Stimulated activated naive B cell treated with anti-CD40 and anti-IgM and Interleukin-4, amounts not matched to agents 10 μg/mL and 1 μg/mL and 100 μg/mL, for 72 hours (primary cell): Measurements from ENCODE around the gene SLC24A3.

Experiments
- ATAC-seq, 2 donors: fragments of 150-1000 bp; cut with Tn5 transposase; replicated peaks; 2 replicates each; pipeline ENCODE4 v1.10.0; 2021; ENCODE audit warnings: moderate library complexity in 1 of 2
- DNase-seq: peaks from one replicate; pipeline ENCODE4 v3.0.0; 2021
- H3K27ac Mint-ChIP-seq: one replicate; pipeline ENCODE4 v1.8.0; 2022; ENCODE audit warnings: mild to moderate bottlenecking, mixed read lengths
- H3K27me3 Mint-ChIP-seq, 2 donors: one replicate each; pipeline ENCODE4 v1.8.0; 2022; ENCODE audit warnings: mixed read lengths in 2 of 2
- H3K36me3 Mint-ChIP-seq, 2 donors: one replicate each; pipeline ENCODE4 v1.8.0; 2022; ENCODE audit warnings: mixed read lengths in 2 of 2, mild to moderate bottlenecking in 1 of 2
- H3K4me1 Mint-ChIP-seq, 2 donors: one replicate each; pipeline ENCODE4 v1.8.0; 2022; ENCODE audit warnings: mixed read lengths in 2 of 2, mild to moderate bottlenecking in 1 of 2
- H3K4me3 Mint-ChIP-seq, 2 donors: one replicate each; pipeline ENCODE4 v1.8.0; 2022; ENCODE audit warnings: mild to moderate bottlenecking in 2 of 2, mixed read lengths in 2 of 2, moderate library complexity in 1 of 2
- H3K9me3 Mint-ChIP-seq, 2 donors: one replicate each; pipeline ENCODE4 v1.8.0; 2022; ENCODE audit warnings: mixed read lengths in 2 of 2, mild to moderate bottlenecking in 1 of 2

The SLC24A3 gene

GRCh38 chr20:19397666-19398065 is 185.2 kb downstream of the SLC24A3 start:
- Mint-ChIP-seq H3K4me3 (no peak overlapping the region), H3K27me3 (peaks cover 3 to 7% of the 10 kb centered on the region in 2 donors), H3K36me3 (no peaks in the 10 kb centered on the region), H3K4me1 (no peaks in the 10 kb centered on the region), H3K27ac (no peak overlapping the region), H3K9me3 (peaks cover 8 to 16% of the 10 kb centered on the region in 2 donors)
- DNase-seq = no peak
- peak in 1 of 2 donors; percentile 43 for ATAC-seq

- DNase-seq = no peak
- no peak overlapping the region for H3K27ac Mint-ChIP-seq
- no peak overlapping the region for H3K4me3 Mint-ChIP-seq
- H3K9me3 Mint-ChIP-seq = peaks cover 8 to 16% of the 10 kb centered on the region in 2 donors
- ATAC-seq = no peak
- H3K36me3 Mint-ChIP-seq = no peaks in the 10 kb centered on the region
- peaks cover 0 to 7% of the 10 kb centered on the region in 2 donors for H3K27me3 Mint-ChIP-seq
- H3K4me1 Mint-ChIP-seq = no peaks in the 10 kb centered on the region
Observed at GRCh38 chr20:19401096-19401495, 188.7 kb downstream of the SLC24A3 start.

GRCh38 chr20:19403549-19403948 is 191.1 kb downstream of the SLC24A3 start:
- Mint-ChIP-seq H3K9me3 (peaks cover 4 to 16% of the 10 kb centered on the region in 2 donors), H3K27me3 (peaks cover 3 to 12% of the 10 kb centered on the region in 2 donors), H3K4me3 (no peak overlapping the region), H3K4me1 (no peaks in the 10 kb centered on the region), H3K36me3 (no peaks in the 10 kb centered on the region), H3K27ac (no peak overlapping the region)
- ATAC-seq (no peak), DNase-seq (no peak)

GRCh38 chr20:19404826-19405225 is 192.4 kb downstream of the SLC24A3 start:
- peaks cover 3 to 12% of the 10 kb centered on the region in 2 donors for H3K27me3 Mint-ChIP-seq
- ATAC-seq (no peak), DNase-seq (no peak)
- no peaks in the 10 kb centered on the region for H3K36me3 Mint-ChIP-seq
- H3K27ac Mint-ChIP-seq = no peak overlapping the region
- no peaks in the 10 kb centered on the region for H3K4me1 Mint-ChIP-seq
- peaks cover 2 to 7% of the 10 kb centered on the region in 2 donors for H3K9me3 Mint-ChIP-seq
- H3K4me3 Mint-ChIP-seq = no peak overlapping the region

- Mint-ChIP-seq H3K9me3 (peaks cover 0 to 2% of the 10 kb centered on the region in 2 donors), H3K4me1 (no peaks in the 10 kb centered on the region), H3K27me3 (peaks cover 3 to 17% of the 10 kb centered on the region in 2 donors), H3K36me3 (no peaks in the 10 kb centered on the region), H3K27ac (no peak overlapping the region), H3K4me3 (no peak overlapping the region)
- DNase-seq (no peak), ATAC-seq (no peak)
Observed at GRCh38 chr20:19405958-19406357, 193.5 kb downstream of the SLC24A3 start.

GRCh38 chr20:19406381-19406780 is 193.9 kb downstream of the SLC24A3 start:
- Mint-ChIP-seq H3K27ac (no peak overlapping the region), H3K4me1 (no peaks in the 10 kb centered on the region), H3K36me3 (no peaks in the 10 kb centered on the region), H3K27me3 (peaks cover 3 to 17% of the 10 kb centered on the region in 2 donors), H3K9me3 (peaks cover 0 to 2% of the 10 kb centered on the region in 2 donors), H3K4me3 (no peak overlapping the region)
- DNase-seq (no peak), ATAC-seq (no peak)

- peaks cover 5 to 13% of the 10 kb centered on the region in 2 donors for H3K27me3 Mint-ChIP-seq
- no peaks in the 10 kb centered on the region for H3K4me1 Mint-ChIP-seq
- no peaks in the 10 kb centered on the region for H3K36me3 Mint-ChIP-seq
- no peaks in the 10 kb centered on the region for H3K9me3 Mint-ChIP-seq
- DNase-seq (no peak), ATAC-seq (no peak)
- no peak overlapping the region for H3K4me3 Mint-ChIP-seq
- H3K27ac Mint-ChIP-seq = no peak overlapping the region
Observed at GRCh38 chr20:19407196-19407595, 194.8 kb downstream of the SLC24A3 start.

GRCh38 chr20:19407736-19408135 is 195.3 kb downstream of the SLC24A3 start:
- Mint-ChIP-seq H3K27ac (no peak overlapping the region), H3K9me3 (no peaks in the 10 kb centered on the region), H3K4me1 (no peaks in the 10 kb centered on the region), H3K36me3 (no peaks in the 10 kb centered on the region), H3K4me3 (no peak overlapping the region), H3K27me3 (peaks cover 7 to 17% of the 10 kb centered on the region in 2 donors)
- no peak for DNase-seq
- no peak for ATAC-seq

GRCh38 chr20:19408971-19409370 is 196.5 kb downstream of the SLC24A3 start:
- H3K4me3 Mint-ChIP-seq = no peak overlapping the region
- H3K4me1 Mint-ChIP-seq = no peaks in the 10 kb centered on the region
- H3K27me3 Mint-ChIP-seq = peaks cover 7 to 17% of the 10 kb centered on the region in 2 donors
- H3K9me3 Mint-ChIP-seq = no peaks in the 10 kb centered on the region
- DNase-seq (no peak), ATAC-seq (no peak)
- H3K36me3 Mint-ChIP-seq = no peaks in the 10 kb centered on the region
- no peak overlapping the region for H3K27ac Mint-ChIP-seq

GRCh38 chr20:19411811-19412210 is 199.4 kb downstream of the SLC24A3 start:
- Mint-ChIP-seq H3K27me3 (peaks cover 5 to 15% of the 10 kb centered on the region in 2 donors), H3K9me3 (peaks cover 0 to 1% of the 10 kb centered on the region in 2 donors), H3K36me3 (no peaks in the 10 kb centered on the region), H3K27ac (no peak overlapping the region), H3K4me3 (no peak overlapping the region), H3K4me1 (no peaks in the 10 kb centered on the region)
- DNase-seq (no peak), ATAC-seq (no peak)

GRCh38 chr20:19412254-19412653 is 199.8 kb downstream of the SLC24A3 start:
- H3K27ac Mint-ChIP-seq = no peak overlapping the region
- no peak overlapping the region for H3K4me3 Mint-ChIP-seq
- H3K4me1 Mint-ChIP-seq = no peaks in the 10 kb centered on the region
- H3K27me3 Mint-ChIP-seq = peaks cover 5 to 12% of the 10 kb centered on the region in 2 donors
- DNase-seq (no peak), ATAC-seq (no peak)
- H3K36me3 Mint-ChIP-seq = no peaks in the 10 kb centered on the region
- peaks cover 0 to 1% of the 10 kb centered on the region in 2 donors for H3K9me3 Mint-ChIP-seq

- Mint-ChIP-seq H3K27me3 (peaks cover 5 to 12% of the 10 kb centered on the region in 2 donors), H3K4me3 (no peak overlapping the region), H3K4me1 (no peaks in the 10 kb centered on the region), H3K9me3 (peaks cover 1 to 7% of the 10 kb centered on the region in 2 donors), H3K27ac (no peak overlapping the region), H3K36me3 (no peaks in the 10 kb centered on the region)
- DNase-seq (no peak), ATAC-seq (no peak)
Observed at GRCh38 chr20:19414600-19414999, 202.2 kb downstream of the SLC24A3 start.

GRCh38 chr20:19415786-19416185 is 203.3 kb downstream of the SLC24A3 start:
- no peaks in the 10 kb centered on the region for H3K36me3 Mint-ChIP-seq

GRCh38 chr20:19416627-19417026 is 204.2 kb downstream of the SLC24A3 start:
- H3K4me1 Mint-ChIP-seq = no peaks in the 10 kb centered on the region
- H3K9me3 Mint-ChIP-seq = peaks cover 5 to 12% of the 10 kb centered on the region in 2 donors
- H3K27ac Mint-ChIP-seq = no peak overlapping the region
- DNase-seq (no peak), ATAC-seq (no peak)
- no peaks in the 10 kb centered on the region for H3K36me3 Mint-ChIP-seq
- H3K4me3 Mint-ChIP-seq = no peak overlapping the region
- peaks cover 5 to 7% of the 10 kb centered on the region in 2 donors for H3K27me3 Mint-ChIP-seq

More at GRCh38 chr20:19415786-19416185, 203.3 kb downstream of the SLC24A3 start:
- H3K9me3 Mint-ChIP-seq = peaks cover 1 to 7% of the 10 kb centered on the region in 2 donors
- ATAC-seq = no peak
- no peaks in the 10 kb centered on the region for H3K4me1 Mint-ChIP-seq
- H3K4me3 Mint-ChIP-seq = no peak overlapping the region
- peaks cover 5 to 7% of the 10 kb centered on the region in 2 donors for H3K27me3 Mint-ChIP-seq
- no peak overlapping the region for H3K27ac Mint-ChIP-seq
- DNase-seq = no peak

GRCh38 chr20:19419396-19419795 is 207.0 kb downstream of the SLC24A3 start:
- H3K9me3 Mint-ChIP-seq = peaks cover 7 to 12% of the 10 kb centered on the region in 2 donors
- H3K27me3 Mint-ChIP-seq = no peaks in the 10 kb centered on the region
- H3K4me3 Mint-ChIP-seq = no peak overlapping the region
- no peaks in the 10 kb centered on the region for H3K36me3 Mint-ChIP-seq
- H3K4me1 Mint-ChIP-seq = peaks cover 0 to 3% of the 10 kb centered on the region in 2 donors
- no peak for ATAC-seq
- DNase-seq = no peak
- no peak overlapping the region for H3K27ac Mint-ChIP-seq
